ENCODE measurements around the gene SLC36A1. TPM values are rescaled to one million over a fixed set of nuclear protein-coding genes. Genes with fewer than 3 reads are reported as not detected.

SLC36A1 gene
- total RNA-seq, 1 donor from 2014 or later, result 117 TPM

DNA sequence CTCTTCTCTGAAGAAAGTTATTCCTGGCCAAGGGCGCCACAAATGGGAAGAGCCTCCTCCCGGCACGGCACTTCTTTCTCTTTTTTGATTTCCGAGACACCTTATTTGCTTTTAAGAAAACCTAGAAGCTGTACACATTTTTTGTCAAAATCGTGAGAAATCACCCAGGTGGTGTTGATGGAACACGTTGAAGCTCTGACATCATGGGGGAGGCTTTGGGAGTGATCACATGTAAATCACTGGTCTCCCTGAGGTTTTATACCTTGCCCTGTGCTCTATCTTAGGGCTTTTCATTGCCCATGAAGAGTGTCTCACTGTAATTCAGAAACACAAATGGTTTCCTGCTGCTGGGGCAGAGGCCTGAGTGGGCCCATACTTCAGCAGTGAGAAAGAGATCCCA, 27.4 kb downstream of the SLC36A1 start:
- Mint-ChIP-seq H3K4me1 (ENCODE audit: low read depth, unreplicated experiment) (peaks cover 29% of the 10 kb centered on the region), H3K4me3 (ENCODE audit: unreplicated experiment) (peak overlapping the region; percentile 68), H3K27me3 (ENCODE audit: unreplicated experiment) (peaks cover 7% of the 10 kb centered on the region), H3K9me3 (ENCODE audit: unreplicated experiment) (no peaks in the 10 kb centered on the region), H3K27ac (ENCODE audit: unreplicated experiment) (peak overlapping the region; percentile 96), H3K36me3 (ENCODE audit: unreplicated experiment) (no peaks in the 10 kb centered on the region)
- TF ChIP-seq, protein P1, sequence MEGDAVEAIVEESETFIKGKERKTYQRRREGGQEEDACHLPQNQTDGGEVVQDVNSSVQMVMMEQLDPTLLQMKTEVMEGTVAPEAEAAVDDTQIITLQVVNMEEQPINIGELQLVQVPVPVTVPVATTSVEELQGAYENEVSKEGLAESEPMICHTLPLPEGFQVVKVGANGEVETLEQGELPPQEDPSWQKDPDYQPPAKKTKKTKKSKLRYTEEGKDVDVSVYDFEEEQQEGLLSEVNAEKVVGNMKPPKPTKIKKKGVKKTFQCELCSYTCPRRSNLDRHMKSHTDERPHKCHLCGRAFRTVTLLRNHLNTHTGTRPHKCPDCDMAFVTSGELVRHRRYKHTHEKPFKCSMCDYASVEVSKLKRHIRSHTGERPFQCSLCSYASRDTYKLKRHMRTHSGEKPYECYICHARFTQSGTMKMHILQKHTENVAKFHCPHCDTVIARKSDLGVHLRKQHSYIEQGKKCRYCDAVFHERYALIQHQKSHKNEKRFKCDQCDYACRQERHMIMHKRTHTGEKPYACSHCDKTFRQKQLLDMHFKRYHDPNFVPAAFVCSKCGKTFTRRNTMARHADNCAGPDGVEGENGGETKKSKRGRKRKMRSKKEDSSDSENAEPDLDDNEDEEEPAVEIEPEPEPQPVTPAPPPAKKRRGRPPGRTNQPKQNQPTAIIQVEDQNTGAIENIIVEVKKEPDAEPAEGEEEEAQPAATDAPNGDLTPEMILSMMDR (IDR thresholded peaks at IDR 0.05; ENCODE audit: partially characterized antibody, unreplicated experiment), result no peak
- no peak for DNase-seq

DNA sequence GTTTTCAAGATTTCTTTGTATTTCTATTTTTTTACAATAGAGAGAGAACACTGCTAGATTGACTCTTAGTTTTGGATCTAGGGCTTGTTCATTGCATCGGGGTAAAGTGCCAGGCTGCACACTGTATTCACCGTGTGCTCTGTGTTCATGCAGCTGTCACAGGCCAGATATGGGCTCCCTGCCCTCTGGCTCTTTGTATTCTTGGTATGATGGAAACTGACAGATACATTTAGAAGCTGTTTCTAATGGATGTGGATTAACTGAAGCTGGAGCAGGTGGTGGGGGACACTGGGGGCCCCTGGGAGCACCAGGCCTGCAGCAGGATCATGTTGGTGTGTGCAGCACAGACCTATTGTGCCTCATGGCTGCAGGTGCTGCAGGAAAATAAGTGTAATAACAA, 28.0 kb downstream of the SLC36A1 start:
- Mint-ChIP-seq H3K27me3 (ENCODE audit: unreplicated experiment) (peaks cover 7% of the 10 kb centered on the region), H3K4me3 (ENCODE audit: unreplicated experiment) (peak overlapping the region; percentile 56), H3K9me3 (ENCODE audit: unreplicated experiment) (no peaks in the 10 kb centered on the region), H3K36me3 (ENCODE audit: unreplicated experiment) (no peaks in the 10 kb centered on the region), H3K4me1 (ENCODE audit: low read depth, unreplicated experiment) (peaks cover 34% of the 10 kb centered on the region), H3K27ac (ENCODE audit: unreplicated experiment) (peak overlapping the region; percentile 85)
- peak; percentile 31 for DNase-seq
- TF ChIP-seq, protein P1 (IDR thresholded peaks at IDR 0.05; ENCODE audit: partially characterized antibody, unreplicated experiment), result no peak

DNA sequence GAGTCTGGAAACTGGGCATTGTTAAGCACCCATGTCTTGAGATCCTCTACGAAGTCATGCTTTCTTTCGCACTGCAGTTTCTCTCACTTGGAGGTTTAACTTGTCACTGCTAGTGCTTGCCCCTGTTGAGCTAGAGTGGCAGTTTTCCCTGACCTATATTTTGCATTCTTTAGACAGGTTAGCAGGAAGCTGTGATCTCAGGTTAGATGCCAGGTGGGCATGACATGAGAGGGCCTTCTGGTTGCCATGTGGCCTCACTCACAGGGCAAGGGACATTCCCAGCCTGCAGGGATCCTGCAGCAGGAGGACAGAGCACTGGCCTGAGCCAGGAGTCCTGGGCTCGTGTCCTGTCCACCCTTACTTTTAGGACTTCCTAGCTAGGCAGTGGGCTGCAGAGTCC, 28.6 kb downstream of the SLC36A1 start:
- peaks cover 3% of the 10 kb centered on the region for H3K9me3 Mint-ChIP-seq (ENCODE audit: unreplicated experiment)
- peak overlapping the region; percentile 85 for H3K27ac Mint-ChIP-seq (ENCODE audit: unreplicated experiment)
- no peak for DNase-seq
- no peaks in the 10 kb centered on the region for H3K36me3 Mint-ChIP-seq (ENCODE audit: unreplicated experiment)
- H3K4me1 Mint-ChIP-seq (ENCODE audit: low read depth, unreplicated experiment), result peaks cover 41% of the 10 kb centered on the region
- H3K27me3 Mint-ChIP-seq (ENCODE audit: unreplicated experiment), result peaks cover 9% of the 10 kb centered on the region
- no peak overlapping the region for H3K4me3 Mint-ChIP-seq (ENCODE audit: unreplicated experiment)
- TF ChIP-seq, protein P1 (IDR thresholded peaks at IDR 0.05; ENCODE audit: partially characterized antibody, unreplicated experiment), result no peak

DNA sequence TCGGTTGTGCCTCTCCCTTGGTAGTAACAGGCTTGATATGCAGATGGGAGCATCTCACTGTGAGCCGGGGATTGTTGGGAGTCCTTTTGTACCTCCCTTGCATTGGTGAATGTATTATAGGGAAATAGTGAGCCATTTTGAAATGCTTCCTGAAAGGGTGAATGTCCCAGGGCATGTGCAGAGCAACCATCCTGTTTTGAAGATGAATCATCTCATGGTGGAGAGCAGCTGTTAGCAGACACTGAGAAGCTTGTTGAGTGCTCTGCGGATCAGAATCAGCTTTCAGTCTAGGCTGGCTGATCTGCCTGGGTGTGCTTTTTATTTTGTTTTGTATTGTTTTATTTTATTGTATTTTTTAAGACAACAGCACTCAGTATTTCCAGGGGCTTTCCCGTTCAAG, 29.7 kb downstream of the SLC36A1 start:
- peaks cover 9% of the 10 kb centered on the region for H3K27me3 Mint-ChIP-seq (ENCODE audit: unreplicated experiment)
- peak overlapping the region; percentile 45 for H3K27ac Mint-ChIP-seq (ENCODE audit: unreplicated experiment)
- peaks cover 51% of the 10 kb centered on the region for H3K4me1 Mint-ChIP-seq (ENCODE audit: low read depth, unreplicated experiment)
- no peak for DNase-seq
- TF ChIP-seq, protein P1 (IDR thresholded peaks at IDR 0.05; ENCODE audit: partially characterized antibody, unreplicated experiment), result no peak
- no peak overlapping the region for H3K4me3 Mint-ChIP-seq (ENCODE audit: unreplicated experiment)
- H3K36me3 Mint-ChIP-seq (ENCODE audit: unreplicated experiment), result no peaks in the 10 kb centered on the region
- peaks cover 3% of the 10 kb centered on the region for H3K9me3 Mint-ChIP-seq (ENCODE audit: unreplicated experiment)

DNA sequence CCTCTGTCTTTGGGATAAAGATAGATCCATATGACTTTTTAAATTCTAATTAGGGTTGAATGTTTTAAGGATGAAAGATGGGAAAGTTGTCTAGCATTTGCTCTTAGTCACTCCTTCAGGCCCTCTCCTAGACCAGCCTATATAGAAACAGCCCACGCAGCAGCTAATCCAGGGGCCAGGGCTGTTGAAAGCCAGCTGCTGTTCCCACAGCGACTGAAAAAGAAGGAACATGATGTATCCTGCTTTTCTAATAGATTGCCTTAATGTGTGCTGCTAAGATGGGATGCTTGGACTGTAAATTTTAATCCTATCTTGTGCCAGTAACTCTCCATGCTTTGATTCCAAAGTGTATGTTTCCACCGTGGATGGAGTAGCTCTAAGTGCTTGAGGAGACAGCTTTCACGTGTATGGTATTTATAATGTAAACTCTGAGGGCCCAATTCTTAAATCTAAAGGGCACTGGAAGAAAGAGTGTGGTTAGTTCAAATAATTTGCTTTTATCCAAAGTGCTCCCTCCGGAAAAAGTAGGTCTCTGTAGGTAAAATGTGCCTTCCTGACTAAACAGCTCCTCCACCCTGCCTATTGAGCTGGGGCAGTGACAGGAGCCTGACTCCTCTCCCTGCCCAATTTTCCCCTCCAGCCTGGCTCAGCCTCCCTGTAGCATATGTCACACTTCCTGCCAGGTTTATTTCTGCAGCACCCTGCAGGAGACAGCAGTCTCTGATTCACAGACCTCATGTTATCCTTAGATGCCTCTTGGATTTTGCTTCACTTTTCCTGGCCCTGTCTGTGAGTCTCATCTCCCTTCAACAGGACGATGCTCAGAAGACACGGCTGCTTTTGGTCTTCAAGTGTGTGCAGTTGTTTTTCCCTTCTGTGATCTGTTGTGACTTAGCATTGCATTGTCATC, 33.2 kb downstream of the SLC36A1 start:
- TF ChIP-seq, protein P1 (IDR thresholded peaks at IDR 0.05; ENCODE audit: partially characterized antibody, unreplicated experiment), result no peak
- Mint-ChIP-seq H3K4me1 (ENCODE audit: low read depth, unreplicated experiment) (peaks cover 44% of the 10 kb centered on the region), H3K27me3 (ENCODE audit: unreplicated experiment) (peaks cover 7% of the 10 kb centered on the region), H3K9me3 (ENCODE audit: unreplicated experiment) (peaks cover 3% of the 10 kb centered on the region), H3K27ac (ENCODE audit: unreplicated experiment) (peak overlapping the region; percentile 96), H3K4me3 (ENCODE audit: unreplicated experiment) (peak overlapping the region; percentile 69), H3K36me3 (ENCODE audit: unreplicated experiment) (no peaks in the 10 kb centered on the region)
- DNase-seq, result no peak
